Measurements from ENCODE around the gene SORCS2.

The SORCS2 gene

GRCh38 chr4:7660176-7661039 is 468.1 kb downstream of the SORCS2 start:
- H3K27ac ChIP-seq, result no peak overlapping the region
- no peak for TF ChIP-seq CTCF (conservative IDR thresholded peaks at IDR 0.05; ENCODE audit: low read depth)
- POLR2A ChIA-PET (ENCODE audit: low non-redundant PET), result no interaction called here
- DNase-seq (ENCODE audit: low spot score), result no peak
- CTCF ChIA-PET, result no interaction called here

GRCh38 chr4:7661066-7661748 is 468.9 kb downstream of the SORCS2 start:
- no peak for TF ChIP-seq CTCF (conservative IDR thresholded peaks at IDR 0.05; ENCODE audit: low read depth)
- H3K27ac ChIP-seq, result no peak overlapping the region
- no peak for DNase-seq (ENCODE audit: low spot score)
- CTCF ChIA-PET, result no interaction called here
- POLR2A ChIA-PET (ENCODE audit: low non-redundant PET), result no interaction called here

GRCh38 chr4:7661846-7662506 is 469.6 kb downstream of the SORCS2 start:
- ChIA-PET POLR2A (ENCODE audit: low non-redundant PET) (no interaction called here), CTCF (no interaction called here)
- no peak overlapping the region for H3K27ac ChIP-seq
- TF ChIP-seq CTCF (conservative IDR thresholded peaks at IDR 0.05; ENCODE audit: low read depth), result no peak
- DNase-seq (ENCODE audit: low spot score), result no peak

GRCh38 chr4:7662507-7662846 is 470.1 kb downstream of the SORCS2 start:
- ChIA-PET CTCF (no interaction called here), POLR2A (ENCODE audit: low non-redundant PET) (no interaction called here)
- H3K27ac ChIP-seq, result no peak overlapping the region
- DNase-seq (ENCODE audit: low spot score), result no peak
- TF ChIP-seq CTCF (conservative IDR thresholded peaks at IDR 0.05; ENCODE audit: low read depth), result no peak

GRCh38 chr4:7663075-7663541 is 470.8 kb downstream of the SORCS2 start:
- POLR2A ChIA-PET (ENCODE audit: low non-redundant PET), result no interaction called here
- no peak overlapping the region for H3K27ac ChIP-seq
- TF ChIP-seq CTCF (conservative IDR thresholded peaks at IDR 0.05; ENCODE audit: low read depth), result no peak
- CTCF ChIA-PET, result no interaction called here
- DNase-seq (ENCODE audit: low spot score), result no peak

GRCh38 chr4:7664106-7664505 is 471.8 kb downstream of the SORCS2 start:
- no peak for TF ChIP-seq CTCF (conservative IDR thresholded peaks at IDR 0.05; ENCODE audit: low read depth)
- no peak overlapping the region for H3K27ac ChIP-seq
- no peak for DNase-seq (ENCODE audit: low spot score)
- ChIA-PET CTCF (no interaction called here), POLR2A (ENCODE audit: low non-redundant PET) (no interaction called here)

Data from RWPE1 (cell line).